Islet of Langerhans (tissue), 1 donor: ENCODE data around the gene TRAPPC6A.

Experiments
- FAIRE-seq: peaks from one replicate; lab custom pipeline; 2011; peaks lifted over from hg19 to GRCh38; lab: Jason Lieb, UNC

Gene TRAPPC6A

GRCh38 chr19:45186509-45187334, 8.7 kb upstream of the TRAPPC6A start:
- no peak for FAIRE-seq

- FAIRE-seq, result no peak
Observed at GRCh38 chr19:45184115-45184514, 6.1 kb upstream of the TRAPPC6A start.

GRCh38 chr19:45182758-45183157, 4.7 kb upstream of the TRAPPC6A start:
- FAIRE-seq, result no peak

- no peak for FAIRE-seq
Observed at GRCh38 chr19:45180936-45181335, 2.9 kb upstream of the TRAPPC6A start.

- no peak for FAIRE-seq
Observed at GRCh38 chr19:45179892-45180370, 1.9 kb upstream of the TRAPPC6A start.

GRCh38 chr19:45179072-45179891, 1.2 kb upstream of the TRAPPC6A start:
- no peak for FAIRE-seq

GRCh38 chr19:45178262-45179071, 430 bp upstream of the TRAPPC6A start, which contains the start of gene BLOC1S3:
Gene BLOC1S3 (plus strand): TSS chr19:45178784. CDS start chr19:45179297, 513 bp downstream.
- peak; percentile 99 for FAIRE-seq

- no peak for FAIRE-seq
Observed at GRCh38 chr19:45175515-45176345, 2.3 kb downstream of the TRAPPC6A start.

GRCh38 chr19:45173816-45174215, 4.2 kb downstream of the TRAPPC6A start:
- FAIRE-seq, result no peak

- FAIRE-seq, result no peak
Observed at GRCh38 chr19:45172611-45173208, 5.3 kb downstream of the TRAPPC6A start.

GRCh38 chr19:45172173-45172572, 5.9 kb downstream of the TRAPPC6A start:
- no peak for FAIRE-seq

- no peak for FAIRE-seq
Observed at GRCh38 chr19:45171211-45171623, 6.8 kb downstream of the TRAPPC6A start.

- no peak for FAIRE-seq
Observed at GRCh38 chr19:45170146-45171106, 7.6 kb downstream of the TRAPPC6A start.

GRCh38 chr19:45169602-45170001, 8.4 kb downstream of the TRAPPC6A start:
- FAIRE-seq, result no peak

GRCh38 chr19:45168767-45169351, 9.2 kb downstream of the TRAPPC6A start:
- no peak for FAIRE-seq

- no peak for FAIRE-seq
Observed at GRCh38 chr19:45166723-45167252, 11.2 kb downstream of the TRAPPC6A start.

- no peak for FAIRE-seq
Observed at GRCh38 chr19:45164577-45165335, 13.3 kb downstream of the TRAPPC6A start.

GRCh38 chr19:45163751-45164460, 14.1 kb downstream of the TRAPPC6A start:
- no peak for FAIRE-seq
